Breast epithelium (tissue), 3 donors: ENCODE measurements around the gene SRGAP2B.
"Not testable (repeated sequence)": the region's sequence is repeated elsewhere in the genome, so short reads cannot be mapped to it uniquely, and the experiment has no call there.

Experiments
- CTCF ChIP-seq, 3 donors: fragments of 450-650 bp; IDR thresholded peaks; one replicate each; pipeline ENCODE4 v1.5.1; 2016 to 2017; ENCODE audit warnings: antibody characterized with exemption in 3 of 3, mild to moderate bottlenecking in 3 of 3, moderate library complexity in 3 of 3
- POLR2A ChIP-seq: fragments of 450-650 bp; IDR thresholded peaks from one replicate; pipeline ENCODE4 v1.6.1; 2016; ENCODE audit warnings: antibody characterized with exemption, mild to moderate bottlenecking, moderate library complexity
- POLR2AphosphoS5 ChIP-seq, 3 donors: sonication (generic); formaldehyde crosslinking; IDR thresholded peaks; one replicate each; pipeline ENCODE4 v1.6.1; 2017; ENCODE audit warnings: antibody characterized with exemption in 3 of 3

GRCh38 chr1:144894454-144895201, 200.5 kb downstream of the SRGAP2B start:
- TF ChIP-seq CTCF (IDR thresholded peaks at IDR 0.05); POLR2AphosphoS5 (IDR thresholded peaks at IDR 0.05); POLR2A: not testable (repeated sequence)
